ENCODE data around the gene ISOC2.
"Not testable (repeated sequence)": the region's sequence is repeated elsewhere in the genome, so short reads cannot be mapped to it uniquely, and the experiment has no call there.

The ISOC2 gene

DNA sequence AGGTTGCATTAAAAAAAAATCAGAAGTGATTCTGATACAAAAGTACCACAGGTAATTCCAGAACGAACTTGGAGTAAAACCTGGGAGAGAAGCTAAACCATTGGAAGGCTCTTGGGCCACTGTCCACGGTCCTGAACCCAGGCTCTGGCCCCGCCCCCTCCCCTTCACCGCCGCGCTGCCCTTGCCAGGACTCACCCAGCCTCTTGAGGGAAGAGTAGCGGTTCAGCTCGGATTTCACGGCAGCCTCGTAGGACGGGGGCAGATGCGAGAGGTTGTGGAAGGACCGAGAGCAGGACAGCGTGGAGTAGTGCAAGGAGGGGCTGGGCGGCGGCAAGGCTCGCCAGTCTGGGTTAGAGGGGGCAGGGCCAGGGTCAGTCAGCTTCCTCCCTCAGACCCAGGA, 24.0 kb downstream of the ISOC2 start:
- no peak for DNase-seq

DNA sequence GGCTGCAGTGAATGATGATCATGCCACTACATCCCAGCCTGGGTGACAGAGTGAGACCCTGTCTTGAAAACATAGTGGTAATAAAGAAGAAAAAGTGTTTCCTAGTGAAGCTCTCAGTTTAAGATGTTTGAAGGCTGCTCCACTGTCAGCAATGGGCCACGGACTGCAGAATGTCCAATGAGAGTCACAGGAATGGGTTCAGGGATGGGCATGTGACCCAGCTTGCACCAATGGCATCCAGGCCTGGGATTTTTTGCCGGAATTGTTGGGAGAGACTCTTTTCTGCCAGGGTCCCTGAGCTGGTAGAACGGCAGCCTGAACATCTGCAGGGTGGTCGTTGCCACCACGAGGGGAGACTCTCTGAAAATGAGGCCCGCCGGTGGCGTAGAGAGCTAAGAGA, 24.6 kb downstream of the ISOC2 start:
- DNase-seq, result peak; percentile 43

- no peak for DNase-seq
These were observed 26.4 kb downstream of the ISOC2 start for GRCh38 chr19:55435020-55435419.

- DNase-seq, result no peak
These were observed 27.0 kb downstream of the ISOC2 start for GRCh38 chr19:55434356-55434919.

DNA sequence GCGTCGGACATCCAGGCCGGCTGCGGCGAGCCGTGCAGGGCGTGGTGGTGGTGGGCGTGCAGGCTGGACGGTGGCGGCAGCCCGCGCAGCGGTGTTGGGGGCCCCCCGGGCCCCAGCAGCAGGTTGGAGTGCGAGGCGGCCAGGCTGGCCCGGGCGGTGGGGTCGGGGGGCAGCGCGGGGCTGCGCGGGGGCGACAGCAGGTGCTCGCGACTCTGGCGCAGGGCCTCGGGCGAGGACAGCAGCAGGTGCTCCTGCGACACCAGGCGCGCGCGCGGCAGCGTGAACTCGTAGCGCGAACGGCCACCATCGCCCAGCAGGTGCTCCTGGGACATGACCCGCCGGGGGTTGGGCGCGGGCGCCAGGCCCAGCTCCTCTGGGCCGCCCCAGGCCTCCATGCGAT, 28.1 kb downstream of the ISOC2 start:
- no peak for DNase-seq

DNA sequence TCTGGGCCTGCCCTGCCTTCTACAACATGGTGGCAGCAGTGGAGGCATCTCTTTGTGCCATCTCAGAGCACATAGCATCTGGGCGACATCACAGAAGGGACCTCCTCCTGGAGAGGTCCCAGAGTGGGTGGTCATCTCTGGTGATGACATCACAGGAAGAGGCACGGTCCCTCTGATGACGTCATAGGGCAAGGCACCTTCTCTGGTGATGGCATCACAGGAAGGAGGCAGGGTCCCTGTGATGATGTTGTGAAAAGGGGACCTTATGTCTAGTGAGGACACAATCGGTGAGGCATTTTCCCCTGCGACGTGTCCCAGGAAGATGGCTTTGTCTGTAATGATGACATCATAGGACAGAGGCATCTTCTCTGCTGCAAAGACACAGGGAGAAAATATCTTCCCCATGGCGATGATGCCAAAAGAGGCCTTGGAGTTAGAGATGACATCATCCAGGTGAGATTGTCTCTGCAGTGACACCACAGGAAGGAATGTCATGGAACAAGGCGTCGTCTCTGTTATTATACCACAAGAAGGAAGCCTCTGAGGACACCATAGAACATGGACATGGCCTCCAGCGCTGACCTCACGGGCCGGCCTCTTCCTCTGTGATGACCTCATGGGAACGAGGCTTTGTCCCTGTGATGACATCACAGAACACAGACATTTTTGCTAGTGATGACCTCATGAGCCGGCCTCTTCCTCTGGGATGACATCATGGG, 29.0 kb downstream of the ISOC2 start:
- no peak for DNase-seq

DNA sequence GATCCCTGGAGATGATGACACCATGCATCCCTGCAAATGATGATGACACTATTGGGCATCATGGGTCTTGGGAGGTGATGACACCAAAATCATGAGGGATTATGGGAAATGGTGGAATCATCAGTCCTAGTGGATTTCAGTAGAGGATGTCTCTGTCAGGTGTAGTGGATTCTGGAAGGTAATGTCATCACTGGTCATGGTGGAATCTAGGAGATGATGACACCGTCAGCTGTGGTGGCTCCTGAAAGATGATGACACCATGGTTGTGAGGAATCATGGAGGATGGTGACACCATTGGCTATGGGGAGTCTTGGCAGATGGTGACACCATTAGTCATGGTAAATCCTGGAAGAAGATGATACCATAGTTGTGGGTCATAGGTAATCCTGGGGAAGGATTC, 30.3 kb downstream of the ISOC2 start:
- DNase-seq, result no peak

- DNase-seq, result no peak
These were observed 35.4 kb downstream of the ISOC2 start for GRCh38 chr19:55426042-55426441.

DNA sequence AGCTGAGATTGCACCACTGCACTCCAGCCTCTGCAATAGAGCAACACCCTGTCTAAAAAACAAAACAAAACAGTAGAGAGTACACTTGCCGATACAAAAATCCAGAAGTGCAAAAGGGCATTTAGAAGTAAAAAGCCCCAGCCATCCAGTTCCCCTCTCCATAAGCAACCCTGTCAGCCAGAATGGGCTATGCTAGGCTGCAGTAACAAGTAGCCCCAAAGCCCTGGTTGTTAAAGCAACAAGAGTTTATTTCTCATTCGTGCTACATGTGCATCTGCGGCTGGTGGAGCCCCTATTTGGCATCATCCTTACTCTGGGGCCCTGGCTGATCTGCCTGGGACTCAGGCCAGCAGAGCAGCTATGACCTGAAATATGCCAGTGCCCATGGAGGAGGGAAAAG, 36.9 kb downstream of the ISOC2 start:
- DNase-seq, result no peak

DNA sequence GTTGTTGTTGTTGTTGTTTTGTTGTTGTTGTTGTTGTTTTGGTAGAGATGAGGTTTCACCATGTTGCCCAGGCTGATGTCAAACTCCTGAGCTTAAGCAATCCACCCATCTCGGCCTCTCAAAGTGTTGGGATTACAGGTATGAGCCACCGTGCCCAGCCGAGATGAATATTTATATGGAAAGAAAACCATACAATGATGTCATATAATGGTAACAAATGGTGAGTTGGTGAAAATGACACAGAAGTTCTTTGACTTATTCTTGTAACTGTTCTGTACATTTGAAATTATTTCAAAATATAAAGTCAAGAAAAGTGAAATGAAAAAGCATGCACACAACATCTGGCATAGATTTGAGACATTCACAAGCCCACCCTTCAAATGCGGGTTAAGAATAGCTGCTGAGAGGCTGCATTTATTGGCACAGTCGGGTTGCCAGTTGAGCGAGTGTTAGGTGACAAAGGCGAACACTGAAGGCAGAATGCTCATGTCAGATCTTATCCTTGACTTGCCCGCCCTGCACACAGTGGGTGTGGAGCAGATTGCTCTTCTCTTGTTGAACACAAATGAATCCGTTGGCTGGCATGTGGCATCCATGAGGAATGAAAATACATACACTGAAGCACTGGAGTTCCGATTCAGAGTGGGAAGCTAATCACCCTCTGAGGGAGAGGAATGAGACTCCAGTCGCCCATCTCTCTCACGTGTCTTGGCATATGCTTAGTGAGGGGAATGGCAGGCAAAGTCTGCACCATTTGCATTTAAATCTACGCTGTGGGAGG, 38.0 kb downstream of the ISOC2 start:
- DNase-seq, result no peak

- DNase-seq, result not testable (repeated sequence)
These were observed 40.2 kb downstream of the ISOC2 start for GRCh38 chr19:55421281-55421680.

DNA sequence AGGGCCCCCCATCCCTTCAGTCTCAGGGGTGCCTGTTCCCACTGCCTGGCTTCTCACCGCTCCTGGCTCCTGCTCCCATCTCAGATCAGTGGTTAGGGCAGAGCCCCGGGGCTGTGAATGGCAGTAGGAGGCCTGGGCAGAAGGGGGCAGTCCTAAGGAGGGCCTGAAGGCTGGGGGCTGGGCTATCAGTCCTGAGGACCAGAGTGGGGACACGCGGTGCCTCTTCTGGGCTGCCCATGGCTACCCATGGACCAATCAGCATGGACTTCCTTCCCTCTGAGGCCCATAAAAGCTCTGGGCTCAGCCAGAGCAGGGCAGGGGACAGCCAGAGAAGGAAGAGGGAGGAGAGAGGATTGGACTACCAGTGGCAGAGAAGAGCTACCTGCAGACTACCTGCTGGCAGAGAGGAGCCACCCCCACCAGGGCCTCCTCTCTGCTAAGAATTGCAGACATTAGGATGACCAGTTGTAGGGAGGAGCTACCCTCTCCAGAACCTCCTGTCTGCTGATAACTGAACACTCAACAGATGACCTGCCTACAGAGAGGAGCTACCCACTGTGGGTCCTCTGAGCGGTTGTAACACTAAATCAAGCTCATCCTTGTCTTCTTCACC, 41.7 kb downstream of the ISOC2 start:
- no peak for DNase-seq

GRCh38 chr19:55419103-55419502, 42.3 kb downstream of the ISOC2 start:
- no peak for DNase-seq

DNA sequence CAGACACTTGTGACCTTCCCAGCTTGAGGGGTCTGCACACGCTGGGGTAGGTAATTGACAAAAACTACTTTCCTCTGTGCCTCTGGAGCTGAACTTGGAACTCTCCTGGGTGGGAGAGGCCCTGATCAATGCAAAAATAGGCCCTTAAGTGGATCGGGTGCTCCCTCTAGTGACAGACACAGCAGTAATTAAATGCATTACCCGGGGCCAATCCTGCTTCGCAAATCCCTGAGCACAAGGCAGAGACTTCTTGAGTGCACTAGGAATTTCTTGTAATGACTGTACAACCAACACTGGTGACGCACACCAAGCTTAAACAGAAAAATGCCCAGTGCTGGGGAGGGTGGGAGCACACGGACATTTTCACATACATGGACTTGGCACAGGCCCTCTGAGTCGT, 43.3 kb downstream of the ISOC2 start:
- peak; percentile 50 for DNase-seq

DNA sequence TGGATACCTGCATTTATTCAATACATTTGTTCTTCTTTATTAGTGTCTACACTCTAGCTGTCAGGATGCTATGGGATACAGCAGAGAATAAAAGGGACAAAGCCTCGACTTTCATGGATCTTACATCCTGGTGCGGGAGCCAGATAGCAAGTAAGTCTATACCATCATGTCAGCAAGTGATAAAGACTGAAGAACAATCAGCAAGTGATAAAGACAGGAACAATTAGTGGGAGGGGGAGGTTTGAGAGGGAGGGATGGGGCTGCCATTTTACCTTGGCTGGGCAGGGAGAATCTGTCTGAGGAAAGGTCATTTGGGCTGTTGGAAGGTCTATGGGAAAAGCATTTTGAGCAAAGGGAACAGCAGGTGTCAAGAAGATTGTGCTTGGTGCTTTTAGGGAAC, 51.3 kb downstream of the ISOC2 start:
- no peak for DNase-seq

DNA sequence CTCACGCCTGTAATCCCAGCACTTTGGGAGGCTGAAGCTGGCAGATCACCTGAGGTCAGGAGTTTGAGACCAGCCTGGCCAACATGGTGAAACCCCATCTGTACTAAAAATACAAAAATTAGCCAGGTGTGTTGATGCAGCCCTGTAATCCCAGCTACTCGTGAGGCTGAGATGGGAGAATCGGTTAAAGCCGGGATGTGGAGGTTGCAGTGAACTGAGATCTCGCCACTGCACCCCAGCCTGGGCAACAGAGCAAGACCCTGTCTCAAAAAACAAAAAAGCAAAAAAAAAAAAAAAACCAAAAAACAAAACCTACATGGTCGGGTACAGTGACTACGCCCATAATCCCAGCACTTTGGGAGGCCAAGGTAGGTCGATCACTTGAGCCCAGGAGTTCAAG, 52.3 kb downstream of the ISOC2 start:
- DNase-seq, result not testable (repeated sequence)

DNA sequence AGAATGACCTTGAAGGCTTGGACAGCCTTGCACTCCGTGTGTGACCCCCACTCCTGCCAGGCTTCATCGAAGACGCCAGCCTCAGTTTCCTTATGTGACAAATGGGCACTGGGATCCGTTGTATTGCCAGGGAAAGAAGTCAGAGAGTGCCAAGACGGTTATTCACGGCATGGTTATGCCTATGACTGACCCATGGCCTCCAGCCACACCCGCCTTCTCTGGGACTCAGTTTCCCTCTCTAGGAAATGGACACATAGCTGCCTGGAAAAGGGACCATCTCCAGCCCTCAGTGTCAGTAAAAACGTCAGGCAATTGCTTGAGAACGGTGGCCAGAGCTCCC, 52.9 kb downstream of the ISOC2 start:
- no peak for DNase-seq

DNA sequence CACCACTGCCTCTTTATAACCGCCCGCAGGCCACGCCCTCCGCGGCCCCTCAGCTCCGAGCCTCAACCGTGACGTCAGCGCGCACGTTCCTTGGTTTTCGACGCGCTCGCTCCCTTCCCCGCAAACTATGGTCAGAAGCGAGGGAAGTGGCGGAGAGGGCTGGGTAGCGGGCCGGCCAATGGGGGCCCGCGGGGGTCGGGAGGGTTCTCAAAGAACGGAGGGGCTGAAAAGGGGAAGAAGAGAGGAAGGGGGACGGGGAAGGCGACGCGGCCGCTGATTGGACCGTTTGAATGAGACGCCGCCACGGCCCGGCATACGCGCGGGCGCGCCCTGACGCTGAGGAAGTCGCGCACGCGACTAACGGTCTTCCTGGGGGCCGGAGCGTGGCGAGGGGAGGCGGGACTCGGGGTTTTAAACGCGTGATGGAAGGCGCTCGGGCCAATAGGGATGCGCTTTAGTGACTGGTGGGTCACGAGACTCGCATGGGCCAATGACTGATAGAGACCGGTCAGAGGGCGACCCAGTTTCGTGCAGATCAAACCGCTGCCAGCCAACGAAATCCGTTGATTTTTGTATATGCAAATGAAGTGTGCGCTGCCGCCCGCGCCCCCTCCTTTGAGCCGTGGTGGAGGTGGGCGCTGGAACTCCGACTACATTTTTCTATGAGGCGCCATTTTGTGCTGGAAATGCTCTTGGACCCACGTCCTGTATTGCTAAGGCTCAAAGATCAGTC, 53.5 kb downstream of the ISOC2 start:
- peak; percentile 99 for DNase-seq

- not testable (repeated sequence) for DNase-seq
These were observed 54.0 kb downstream of the ISOC2 start, which contains the start of gene UBE2S for GRCh38 chr19:55407550-55407799. TSS of gene UBE2S (minus strand) at chr19:55407788. CDS start at chr19:55407589, 199 bp downstream.

GRCh38 chr19:55406826-55407549, 54.5 kb downstream of the ISOC2 start:
- DNase-seq, result peak; percentile 2

DNA sequence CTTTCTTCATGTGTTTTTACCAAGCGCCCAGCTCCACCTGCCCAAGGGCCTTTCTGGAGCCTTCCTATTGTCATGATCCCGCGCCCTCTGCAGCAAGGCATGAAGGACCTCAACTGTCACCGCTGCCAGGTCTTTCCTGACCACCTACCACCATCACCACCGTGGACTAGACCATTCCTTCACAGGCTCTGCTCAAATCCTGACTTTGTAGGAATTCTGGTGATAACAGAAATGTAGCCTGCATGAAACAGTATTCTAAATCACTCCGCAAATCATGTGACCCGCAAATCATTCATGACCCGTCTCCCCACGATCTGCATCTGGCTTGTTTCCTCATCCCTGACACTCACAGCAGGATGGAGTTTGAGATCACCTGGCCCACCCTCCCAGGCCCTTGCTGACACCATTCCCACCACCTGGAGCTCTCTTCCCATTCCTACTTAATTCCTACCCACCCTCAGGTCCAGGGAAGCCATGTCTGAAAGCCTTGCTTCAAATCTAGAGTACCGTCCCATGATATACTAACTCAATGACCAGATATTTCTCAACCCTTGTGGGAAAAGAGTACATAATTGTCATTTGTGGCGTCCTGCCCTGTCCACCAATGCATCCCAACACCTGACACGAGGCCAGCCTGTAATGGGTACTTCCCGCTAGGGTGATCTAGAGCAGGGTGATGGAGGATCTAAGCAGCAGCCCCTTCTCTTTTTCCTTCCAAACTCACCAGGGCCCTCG, 55.2 kb downstream of the ISOC2 start:
- no peak for DNase-seq

- no peak for DNase-seq
These were observed 55.8 kb downstream of the ISOC2 start for GRCh38 chr19:55405638-55406037.

All from NCI-H774 (cell line).